Activated T-helper 17 cell treated with anti-CD3 and anti-CD28 coated beads, Interleukin-2, amount 50 U/mL, for 72 hours (primary cell): Measurements from ENCODE around the gene CSNK2A3. TPM values are rescaled to one million over a fixed set of nuclear protein-coding genes. Genes with fewer than 3 reads are reported as not detected.
A peak's percentile ranks its signal among the peaks of the same experiment; 100 is the strongest.
"Not testable (repeated sequence)": the region's sequence is repeated elsewhere in the genome, so short reads cannot be mapped to it uniquely, and the experiment has no call there.

ENCODE experiments used
- ATAC-seq: fragments of 150-1000 bp; cut with Tn5 transposase; replicated peaks from 2 replicates; pipeline ENCODE4 v1.10.0; 2021; ENCODE audit warnings: mild to moderate bottlenecking, moderate library complexity
- H3K27ac Mint-ChIP-seq: one replicate; pipeline ENCODE4 v1.8.0; 2022; ENCODE audit warnings: mixed read lengths
- H3K27me3 Mint-ChIP-seq: one replicate; pipeline ENCODE4 v1.8.0; 2022; ENCODE audit warnings: mixed read lengths
- H3K36me3 Mint-ChIP-seq: one replicate; pipeline ENCODE4 v1.8.0; 2022; ENCODE audit warnings: low read depth, mild to moderate bottlenecking, mixed read lengths
- H3K4me1 Mint-ChIP-seq: one replicate; pipeline ENCODE4 v1.8.0; 2022; ENCODE audit warnings: mixed read lengths
- H3K4me3 Mint-ChIP-seq: one replicate; pipeline ENCODE4 v1.8.0; 2022; ENCODE audit warnings: mild to moderate bottlenecking, mixed read lengths
- H3K9me3 Mint-ChIP-seq: one replicate; pipeline ENCODE4 v1.8.0; 2022; ENCODE audit warnings: mixed read lengths
- total RNA-seq, 2 donors: library from RNA; stranded (reverse); gene quantifications; one replicate each; pipeline ENCODE4 v1.2.3, GENCODE V29; 2022

CSNK2A3 gene
- total RNA-seq, 2 donors from 2014 or later, result 0.85 to 1.7 TPM

- H3K27me3 Mint-ChIP-seq, result peaks cover 14% of the 10 kb centered on the region
- no peaks in the 10 kb centered on the region for H3K9me3 Mint-ChIP-seq
- H3K27ac Mint-ChIP-seq, result no peak overlapping the region
- ATAC-seq, result no peak
- no peak overlapping the region for H3K4me3 Mint-ChIP-seq
- no peaks in the 10 kb centered on the region for H3K4me1 Mint-ChIP-seq
- H3K36me3 Mint-ChIP-seq, result no peaks in the 10 kb centered on the region
These were observed 13.7 kb upstream of the CSNK2A3 start for GRCh38 chr11:11366793-11367192.

- no peak for ATAC-seq
- Mint-ChIP-seq H3K27me3 (peaks cover 24% of the 10 kb centered on the region), H3K36me3 (no peaks in the 10 kb centered on the region), H3K9me3 (no peaks in the 10 kb centered on the region), H3K4me1 (no peaks in the 10 kb centered on the region), H3K4me3 (no peak overlapping the region), H3K27ac (no peak overlapping the region)
These were observed 10.6 kb upstream of the CSNK2A3 start for GRCh38 chr11:11363674-11364073.

GRCh38 chr11:11359611-11360010, 6.6 kb upstream of the CSNK2A3 start:
- Mint-ChIP-seq H3K4me3 (no peak overlapping the region), H3K27ac (no peak overlapping the region), H3K36me3 (no peaks in the 10 kb centered on the region), H3K4me1 (no peaks in the 10 kb centered on the region), H3K27me3 (peaks cover 35% of the 10 kb centered on the region), H3K9me3 (no peaks in the 10 kb centered on the region)
- no peak for ATAC-seq

GRCh38 chr11:11356842-11357241, 3.8 kb upstream of the CSNK2A3 start:
- Mint-ChIP-seq H3K4me1 (no peaks in the 10 kb centered on the region), H3K36me3 (no peaks in the 10 kb centered on the region), H3K27ac (no peak overlapping the region), H3K27me3 (peaks cover 21% of the 10 kb centered on the region), H3K9me3 (no peaks in the 10 kb centered on the region), H3K4me3 (no peak overlapping the region)
- no peak for ATAC-seq

- not testable (repeated sequence) for ATAC-seq, H3K4me1 Mint-ChIP-seq, H3K4me3 Mint-ChIP-seq, H3K36me3 Mint-ChIP-seq, H3K27ac Mint-ChIP-seq, H3K27me3 Mint-ChIP-seq, H3K9me3 Mint-ChIP-seq
These were observed 1.2 kb downstream of the CSNK2A3 start for GRCh38 chr11:11351851-11352250.

- Mint-ChIP-seq H3K4me1 (no peaks in the 10 kb centered on the region), H3K4me3 (no peak overlapping the region), H3K36me3 (no peaks in the 10 kb centered on the region), H3K27me3 (no peaks in the 10 kb centered on the region), H3K9me3 (no peaks in the 10 kb centered on the region), H3K27ac (no peak overlapping the region)
- no peak for ATAC-seq
These were observed 1.9 kb downstream of the CSNK2A3 start for GRCh38 chr11:11351042-11351586.

- no peak overlapping the region for H3K27ac Mint-ChIP-seq
- no peaks in the 10 kb centered on the region for H3K27me3 Mint-ChIP-seq
- no peak overlapping the region for H3K4me3 Mint-ChIP-seq
- H3K4me1 Mint-ChIP-seq, result no peaks in the 10 kb centered on the region
- H3K36me3 Mint-ChIP-seq, result no peaks in the 10 kb centered on the region
- ATAC-seq, result no peak
- no peaks in the 10 kb centered on the region for H3K9me3 Mint-ChIP-seq
These were observed 3.1 kb downstream of the CSNK2A3 start for GRCh38 chr11:11349870-11350337.

GRCh38 chr11:11349106-11349825, 3.8 kb downstream of the CSNK2A3 start:
- H3K27ac Mint-ChIP-seq, result no peak overlapping the region
- no peaks in the 10 kb centered on the region for H3K36me3 Mint-ChIP-seq
- H3K4me1 Mint-ChIP-seq, result no peaks in the 10 kb centered on the region
- no peaks in the 10 kb centered on the region for H3K27me3 Mint-ChIP-seq
- no peaks in the 10 kb centered on the region for H3K9me3 Mint-ChIP-seq
- H3K4me3 Mint-ChIP-seq, result no peak overlapping the region
- no peak for ATAC-seq

GRCh38 chr11:11348303-11348702, 4.7 kb downstream of the CSNK2A3 start:
- no peak overlapping the region for H3K4me3 Mint-ChIP-seq

GRCh38 chr11:11347592-11347991, 5.5 kb downstream of the CSNK2A3 start:
- H3K36me3 Mint-ChIP-seq, result no peaks in the 10 kb centered on the region
- ATAC-seq, result no peak
- H3K4me3 Mint-ChIP-seq, result no peak overlapping the region
- no peak overlapping the region for H3K27ac Mint-ChIP-seq
- H3K9me3 Mint-ChIP-seq, result no peaks in the 10 kb centered on the region
- H3K27me3 Mint-ChIP-seq, result no peaks in the 10 kb centered on the region
- no peaks in the 10 kb centered on the region for H3K4me1 Mint-ChIP-seq

More at GRCh38 chr11:11348303-11348702, 4.7 kb downstream of the CSNK2A3 start:
- H3K27ac Mint-ChIP-seq, result no peak overlapping the region
- H3K4me1 Mint-ChIP-seq, result no peaks in the 10 kb centered on the region
- no peak for ATAC-seq
- H3K27me3 Mint-ChIP-seq, result no peaks in the 10 kb centered on the region
- no peaks in the 10 kb centered on the region for H3K36me3 Mint-ChIP-seq
- H3K9me3 Mint-ChIP-seq, result no peaks in the 10 kb centered on the region

GRCh38 chr11:11346303-11346702, 6.7 kb downstream of the CSNK2A3 start:
- H3K36me3 Mint-ChIP-seq, result no peaks in the 10 kb centered on the region

GRCh38 chr11:11345099-11345498, 8.0 kb downstream of the CSNK2A3 start:
- H3K36me3 Mint-ChIP-seq, result no peaks in the 10 kb centered on the region

More at GRCh38 chr11:11346303-11346702, 6.7 kb downstream of the CSNK2A3 start:
- ATAC-seq, result no peak
- Mint-ChIP-seq H3K9me3 (no peaks in the 10 kb centered on the region), H3K4me1 (no peaks in the 10 kb centered on the region), H3K4me3 (no peak overlapping the region), H3K27me3 (no peaks in the 10 kb centered on the region), H3K27ac (no peak overlapping the region)

GRCh38 chr11:11344045-11344444, 9.0 kb downstream of the CSNK2A3 start:
- H3K27me3 Mint-ChIP-seq, result no peaks in the 10 kb centered on the region
- ATAC-seq, result peak; percentile 35
- no peaks in the 10 kb centered on the region for H3K4me1 Mint-ChIP-seq
- no peaks in the 10 kb centered on the region for H3K36me3 Mint-ChIP-seq
- no peak overlapping the region for H3K4me3 Mint-ChIP-seq
- no peak overlapping the region for H3K27ac Mint-ChIP-seq
- H3K9me3 Mint-ChIP-seq, result no peaks in the 10 kb centered on the region

More at GRCh38 chr11:11345099-11345498, 8.0 kb downstream of the CSNK2A3 start:
- H3K27ac Mint-ChIP-seq, result no peak overlapping the region
- H3K4me1 Mint-ChIP-seq, result no peaks in the 10 kb centered on the region
- no peaks in the 10 kb centered on the region for H3K9me3 Mint-ChIP-seq
- no peak overlapping the region for H3K4me3 Mint-ChIP-seq
- no peaks in the 10 kb centered on the region for H3K27me3 Mint-ChIP-seq
- no peak for ATAC-seq

- no peak overlapping the region for H3K4me3 Mint-ChIP-seq
- no peaks in the 10 kb centered on the region for H3K4me1 Mint-ChIP-seq
- H3K27ac Mint-ChIP-seq, result no peak overlapping the region
- no peaks in the 10 kb centered on the region for H3K9me3 Mint-ChIP-seq
- H3K27me3 Mint-ChIP-seq, result peaks cover 12% of the 10 kb centered on the region
- H3K36me3 Mint-ChIP-seq, result no peaks in the 10 kb centered on the region
- ATAC-seq, result no peak
These were observed 14.7 kb downstream of the CSNK2A3 start for GRCh38 chr11:11338304-11338703.

- Mint-ChIP-seq H3K4me3 (no peak overlapping the region), H3K9me3 (no peaks in the 10 kb centered on the region), H3K4me1 (no peaks in the 10 kb centered on the region), H3K27me3 (peaks cover 12% of the 10 kb centered on the region), H3K36me3 (no peaks in the 10 kb centered on the region), H3K27ac (no peak overlapping the region)
- no peak for ATAC-seq
These were observed 16.4 kb downstream of the CSNK2A3 start for GRCh38 chr11:11336664-11337063.
